ENCODE data around the gene OR2L5.

- TF ChIP-seq, protein P1, sequence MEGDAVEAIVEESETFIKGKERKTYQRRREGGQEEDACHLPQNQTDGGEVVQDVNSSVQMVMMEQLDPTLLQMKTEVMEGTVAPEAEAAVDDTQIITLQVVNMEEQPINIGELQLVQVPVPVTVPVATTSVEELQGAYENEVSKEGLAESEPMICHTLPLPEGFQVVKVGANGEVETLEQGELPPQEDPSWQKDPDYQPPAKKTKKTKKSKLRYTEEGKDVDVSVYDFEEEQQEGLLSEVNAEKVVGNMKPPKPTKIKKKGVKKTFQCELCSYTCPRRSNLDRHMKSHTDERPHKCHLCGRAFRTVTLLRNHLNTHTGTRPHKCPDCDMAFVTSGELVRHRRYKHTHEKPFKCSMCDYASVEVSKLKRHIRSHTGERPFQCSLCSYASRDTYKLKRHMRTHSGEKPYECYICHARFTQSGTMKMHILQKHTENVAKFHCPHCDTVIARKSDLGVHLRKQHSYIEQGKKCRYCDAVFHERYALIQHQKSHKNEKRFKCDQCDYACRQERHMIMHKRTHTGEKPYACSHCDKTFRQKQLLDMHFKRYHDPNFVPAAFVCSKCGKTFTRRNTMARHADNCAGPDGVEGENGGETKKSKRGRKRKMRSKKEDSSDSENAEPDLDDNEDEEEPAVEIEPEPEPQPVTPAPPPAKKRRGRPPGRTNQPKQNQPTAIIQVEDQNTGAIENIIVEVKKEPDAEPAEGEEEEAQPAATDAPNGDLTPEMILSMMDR (IDR thresholded peaks at IDR 0.05) = no peak
- TF ChIP-seq EZH2 (IDR thresholded peaks at IDR 0.05) (no peak), EZH2phosphoT487 (IDR thresholded peaks at IDR 0.05) (no peak)
Measured at GRCh38 chr1:248065071-248065470, 51.6 kb downstream of the OR2L5 start.
